SK-N-SH treated with all-trans-retinoic acid at 6 μM for 48 hours (cell line): ENCODE measurements around the gene ABHD17B.

Experiments
- CREB5 ChIP-seq: fragments of 250-450 bp; sonication (Bioruptor Pico); IDR thresholded peaks from 2 replicates; pipeline ENCODE4 v1.5.1; 2020; ENCODE audit warnings: low read depth, mild to moderate bottlenecking, moderate library complexity
- CSDC2 ChIP-seq: fragments of 250-450 bp; sonication (Bioruptor Pico); IDR thresholded peaks from 2 replicates; pipeline ENCODE4 v1.5.0; 2020; ENCODE audit warnings: mild to moderate bottlenecking, moderate library complexity
- ISL1 ChIP-seq: fragments of 250-450 bp; sonication (Bioruptor Pico); IDR thresholded peaks from 2 replicates; pipeline ENCODE4 v2.1.2; 2022; ENCODE audit warnings: mild to moderate bottlenecking, moderate library complexity
- OSR1 ChIP-seq: fragments of 250-450 bp; sonication (Bioruptor Pico); IDR thresholded peaks from 2 replicates; pipeline ENCODE4 v1.8.0; 2022; ENCODE audit warnings: moderate library complexity, mild to moderate bottlenecking, inconsistent platforms
- TCF4 ChIP-seq: fragments of 250-450 bp; sonication (Bioruptor Pico); IDR thresholded peaks from 2 replicates; pipeline ENCODE4 v1.8.0; 2021; ENCODE audit warnings: mild to moderate bottlenecking, moderate library complexity, borderline replicate concordance
- ZC3H10 ChIP-seq: fragments of 250-450 bp; sonication (Bioruptor Pico); IDR thresholded peaks from 2 replicates; pipeline ENCODE4 v1.5.1; 2021; ENCODE audit warnings: mild to moderate bottlenecking, moderate library complexity
- TF ChIP-seq, protein P1 (sequence below): fragments of 250-450 bp; sonication (Bioruptor Pico); IDR thresholded peaks from 2 replicates; pipeline ENCODE4 v1.8.0; 2020; ENCODE audit warnings: mild to moderate bottlenecking, moderate library complexity, borderline replicate concordance

- TF ChIP-seq, protein P1, sequence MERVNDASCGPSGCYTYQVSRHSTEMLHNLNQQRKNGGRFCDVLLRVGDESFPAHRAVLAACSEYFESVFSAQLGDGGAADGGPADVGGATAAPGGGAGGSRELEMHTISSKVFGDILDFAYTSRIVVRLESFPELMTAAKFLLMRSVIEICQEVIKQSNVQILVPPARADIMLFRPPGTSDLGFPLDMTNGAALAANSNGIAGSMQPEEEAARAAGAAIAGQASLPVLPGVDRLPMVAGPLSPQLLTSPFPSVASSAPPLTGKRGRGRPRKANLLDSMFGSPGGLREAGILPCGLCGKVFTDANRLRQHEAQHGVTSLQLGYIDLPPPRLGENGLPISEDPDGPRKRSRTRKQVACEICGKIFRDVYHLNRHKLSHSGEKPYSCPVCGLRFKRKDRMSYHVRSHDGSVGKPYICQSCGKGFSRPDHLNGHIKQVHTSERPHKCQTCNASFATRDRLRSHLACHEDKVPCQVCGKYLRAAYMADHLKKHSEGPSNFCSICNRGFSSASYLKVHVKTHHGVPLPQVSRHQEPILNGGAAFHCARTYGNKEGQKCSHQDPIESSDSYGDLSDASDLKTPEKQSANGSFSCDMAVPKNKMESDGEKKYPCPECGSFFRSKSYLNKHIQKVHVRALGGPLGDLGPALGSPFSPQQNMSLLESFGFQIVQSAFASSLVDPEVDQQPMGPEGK = no peak
- TF ChIP-seq CSDC2 (CRISPR knock-in tag) (no peak), OSR1 (CRISPR knock-in tag) (no peak), ZC3H10 (CRISPR knock-in tag) (no peak), TCF4 (CRISPR knock-in tag) (no peak), CREB5 (no peak), ISL1 (CRISPR knock-in tag) (no peak)
Measured at GRCh38 chr9:71904076-71904475, 6.9 kb downstream of the ABHD17B start.
